AG20443 (cell line): ENCODE data around the gene CDC42BPB.

ENCODE experiments used
- DNase-seq: peaks from one replicate; pipeline ENCODE4 v3.0.0; 2012; ENCODE audit warnings: low spot score, mixed read lengths

Gene CDC42BPB

GRCh38 chr14:102994689-102995088 lies 62.7 kb downstream of the CDC42BPB start:
- DNase-seq = no peak

- DNase-seq = peak; percentile 42
Measured at GRCh38 chr14:102993523-102993922, 63.8 kb downstream of the CDC42BPB start.

- no peak for DNase-seq
Measured at GRCh38 chr14:102991376-102991775, 66.0 kb downstream of the CDC42BPB start.

- no peak for DNase-seq
Measured at GRCh38 chr14:102988054-102988453, 69.3 kb downstream of the CDC42BPB start.

- no peak for DNase-seq
Measured at GRCh38 chr14:102986810-102987579, 70.4 kb downstream of the CDC42BPB start.

GRCh38 chr14:102985665-102986064 lies 71.7 kb downstream of the CDC42BPB start:
- DNase-seq = no peak

- no peak for DNase-seq
Measured at GRCh38 chr14:102984336-102985102, 72.8 kb downstream of the CDC42BPB start.

GRCh38 chr14:102983496-102983895 lies 73.9 kb downstream of the CDC42BPB start:
- DNase-seq = no peak

GRCh38 chr14:102982852-102983470 lies 74.4 kb downstream of the CDC42BPB start:
- DNase-seq = no peak

- DNase-seq = no peak
Measured at GRCh38 chr14:102980409-102980810, 76.9 kb downstream of the CDC42BPB start.

GRCh38 chr14:102979406-102979805 lies 77.9 kb downstream of the CDC42BPB start:
- no peak for DNase-seq

- no peak for DNase-seq
Measured at GRCh38 chr14:102977475-102977874, 79.9 kb downstream of the CDC42BPB start.

GRCh38 chr14:102975662-102976061 lies 81.7 kb downstream of the CDC42BPB start:
- no peak for DNase-seq

- DNase-seq = no peak
Measured at GRCh38 chr14:102973706-102974285, 83.6 kb downstream of the CDC42BPB start.

GRCh38 chr14:102971836-102972606 lies 85.3 kb downstream of the CDC42BPB start:
- no peak for DNase-seq

GRCh38 chr14:102971314-102971713 lies 86.0 kb downstream of the CDC42BPB start:
- DNase-seq = no peak

- no peak for DNase-seq
Measured at GRCh38 chr14:102970496-102970895, 86.9 kb downstream of the CDC42BPB start.

- DNase-seq = no peak
Measured at GRCh38 chr14:102969901-102970300, 87.4 kb downstream of the CDC42BPB start.

GRCh38 chr14:102969060-102969791 lies 88.1 kb downstream of the CDC42BPB start:
- no peak for DNase-seq

GRCh38 chr14:102968306-102968705 lies 89.0 kb downstream of the CDC42BPB start:
- no peak for DNase-seq

GRCh38 chr14:102967506-102967795 lies 89.9 kb downstream of the CDC42BPB start:
- no peak for DNase-seq
